ENCODE data around the gene NAA10. TPM values are rescaled to one million over a fixed set of nuclear protein-coding genes. Genes with fewer than 3 reads are reported as not detected.
"Not testable (repeated sequence)": the region's sequence is repeated elsewhere in the genome, so short reads cannot be mapped to it uniquely, and the experiment has no call there.

NAA10 gene
- total and polyA plus RNA-seq, 2 of the 13 experiments (the other 11 are each of a cell fraction or from before 2014, with no cell fraction given) = 49.2 to 51.7 TPM

GRCh38 chrX:153981231-153981630, 46.4 kb upstream of the NAA10 start (continued):
- TF ChIP-seq RERE (CRISPR knock-in tag; IDR thresholded peaks at IDR 0.05; ENCODE audit: low read depth) (no peak), ZNF569 (CRISPR knock-in tag; IDR thresholded peaks at IDR 0.05; ENCODE audit: borderline replicate concordance) (no peak), SP140L (CRISPR knock-in tag; IDR thresholded peaks at IDR 0.05; ENCODE audit: borderline replicate concordance) (no peak)

- H3K4me2 ChIP-seq (ENCODE audit: low read depth, low read length); intact Hi-C loops (cut with micrococcal nuclease; ENCODE audit: unreplicated experiment); H3K36me3 ChIP-seq (replicated peaks in 1 of 2; ENCODE audit: control insufficient read depth in 1 of 2, insufficient read depth in 2 of 2, low read length in 2 of 2); H3K4me3 ChIP-seq (replicated peaks in 1 of 3; ENCODE audit: insufficient read depth in 1 of 3, low read depth in 2 of 3, low read length in 3 of 3); H3K27ac ChIP-seq (ENCODE audit: extremely low read length, insufficient read depth, low read length); H3K27me3 ChIP-seq (ENCODE audit: control insufficient read depth in 1 of 2, insufficient read depth in 2 of 2, low read length in 2 of 2); H4K20me1 ChIP-seq (ENCODE audit: insufficient read depth, low read length); POLR2A ChIA-PET; in situ Hi-C loops (cut with HindIII; ENCODE audit: extremely low pct_ligation_motif_present, low pct_unique_long_range_greater_than_20kb); H3K79me2 ChIP-seq (ENCODE audit: insufficient read depth, low read length); ATAC-seq; BruUV-seq (replicated peaks); DNase-seq (ENCODE audit: low spot score); H3K9me3 ChIP-seq (ENCODE audit: low read length); H2AFZ ChIP-seq (ENCODE audit: low read length); CTCF ChIA-PET (ENCODE audit: low intra/inter-chr PET ratio, low total read pairs); H3K9ac ChIP-seq (ENCODE audit: insufficient read depth, low read depth, low read length): not testable (repeated sequence)
- 70% methylated on average over 3 of the region's 10 CpGs for WGBS (ENCODE audit: low lambda C conversion rate)
- FAIRE-seq = peak; percentile 88
- H3K4me1 ChIP-seq (ENCODE audit: insufficient read depth, low read length) = peaks cover 12% of the 10 kb centered on the region
Observed at GRCh38 chrX:153980394-153980793, 45.6 kb upstream of the NAA10 start.
